Measurements from ENCODE around the gene CEACAM20.

CEACAM20 gene

GRCh38 chr19:44517146-44517545, 12.3 kb downstream of the CEACAM20 start:
- H3K4me3 ChIP-seq (ENCODE audit: control insufficient read depth, low read depth, low read length), result no peak overlapping the region
- TF ChIP-seq CTCF (IDR thresholded peaks at IDR 0.05; ENCODE audit: control insufficient read depth, insufficient read depth, low read depth, low read length, missing control alignments), result no peak
- DNase-seq (ENCODE audit: low read depth), result no peak

- TF ChIP-seq CTCF (IDR thresholded peaks at IDR 0.05; ENCODE audit: control insufficient read depth, insufficient read depth, low read depth, low read length, missing control alignments), result no peak
- no peak for DNase-seq (ENCODE audit: low read depth)
- no peak overlapping the region for H3K4me3 ChIP-seq (ENCODE audit: control insufficient read depth, low read depth, low read length)
These were observed 13.6 kb downstream of the CEACAM20 start for GRCh38 chr19:44515907-44516306.

GRCh38 chr19:44515031-44515430, 14.4 kb downstream of the CEACAM20 start:
- no peak for TF ChIP-seq CTCF (IDR thresholded peaks at IDR 0.05; ENCODE audit: control insufficient read depth, insufficient read depth, low read depth, low read length, missing control alignments)
- no peak for DNase-seq (ENCODE audit: low read depth)
- H3K4me3 ChIP-seq (ENCODE audit: control insufficient read depth, low read depth, low read length), result no peak overlapping the region

- H3K4me3 ChIP-seq (ENCODE audit: control insufficient read depth, low read depth, low read length), result no peak overlapping the region
- DNase-seq (ENCODE audit: low read depth), result peak; percentile 31
- peak; percentile 77 for TF ChIP-seq CTCF (IDR thresholded peaks at IDR 0.05; ENCODE audit: control insufficient read depth, insufficient read depth, low read depth, low read length, missing control alignments)
These were observed 16.9 kb downstream of the CEACAM20 start for GRCh38 chr19:44512326-44513298.

- no peak for TF ChIP-seq CTCF (IDR thresholded peaks at IDR 0.05; ENCODE audit: control insufficient read depth, insufficient read depth, low read depth, low read length, missing control alignments)
- H3K4me3 ChIP-seq (ENCODE audit: control insufficient read depth, low read depth, low read length), result no peak overlapping the region
- DNase-seq (ENCODE audit: low read depth), result no peak
These were observed 20.0 kb downstream of the CEACAM20 start for GRCh38 chr19:44509478-44509877.

- TF ChIP-seq CTCF (IDR thresholded peaks at IDR 0.05; ENCODE audit: control insufficient read depth, insufficient read depth, low read depth, low read length, missing control alignments), result peak; percentile 52
These were observed 29.2 kb downstream of the CEACAM20 start, which contains the start of gene ZNF180 for GRCh38 chr19:44499962-44500949. Gene ZNF180, minus strand, starts transcription at chr19:44500522. Its CDS starts 3,188 bp downstream, at chr19:44497334.

More at GRCh38 chr19:44499962-44500949, 29.2 kb downstream of the CEACAM20 start, which contains the start of gene ZNF180:
- DNase-seq (ENCODE audit: low read depth), result peak; percentile 68
- H3K4me3 ChIP-seq (ENCODE audit: control insufficient read depth, low read depth, low read length), result peak within 1 kb of the TSS; percentile 87

Measured in AG09309 (cell line).